ENCODE measurements around the gene NOBOX. TPM values are rescaled to one million over a fixed set of nuclear protein-coding genes. Genes with fewer than 3 reads are reported as not detected.

The NOBOX gene
- total RNA-seq, 1 donor from 2014 or later: not detected

- no peak for DNase-seq (ENCODE audit: low read depth)
- H3K27me3 ChIP-seq (ENCODE audit: control insufficient read depth, insufficient read depth, low read length): no peaks in the 10 kb centered on the region
- H3K4me3 ChIP-seq (ENCODE audit: low read depth, low read length): no peak overlapping the region
- TF ChIP-seq CTCF (IDR thresholded peaks at IDR 0.05; ENCODE audit: insufficient read depth, low read length, severe bottlenecking): no peak
- no peaks in the 10 kb centered on the region for H3K36me3 ChIP-seq (ENCODE audit: control insufficient read depth, insufficient read depth, low read length)
- FAIRE-seq: no peak
These were observed 2.0 kb downstream of the NOBOX start for GRCh38 chr7:144401490-144401889.

DNA sequence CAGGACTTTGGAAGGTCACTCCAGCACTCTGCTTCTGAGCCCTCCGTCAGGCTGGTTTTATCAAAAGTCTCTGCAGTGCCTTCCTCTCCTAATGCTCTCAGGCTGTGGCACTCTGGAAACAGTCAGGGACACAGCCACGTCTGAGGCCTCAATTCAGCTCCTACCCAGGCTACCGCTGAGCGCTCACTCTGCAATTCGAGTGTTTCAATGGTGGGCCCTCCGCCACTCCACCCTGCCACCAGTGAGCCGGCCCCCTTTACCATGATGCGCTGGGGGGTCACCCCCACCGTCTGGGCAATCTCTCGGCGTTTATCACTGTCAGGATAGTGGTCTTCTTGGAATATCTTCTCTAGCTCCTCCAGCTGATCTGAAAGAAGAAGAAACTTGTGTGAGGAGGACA is 3.5 kb downstream of the NOBOX start:
- FAIRE-seq (no peak), DNase-seq (ENCODE audit: low read depth) (no peak)
- TF ChIP-seq CTCF (IDR thresholded peaks at IDR 0.05; ENCODE audit: insufficient read depth, low read length, severe bottlenecking): no peak
- H3K27me3 ChIP-seq (ENCODE audit: control insufficient read depth, insufficient read depth, low read length): no peaks in the 10 kb centered on the region
- no peak overlapping the region for H3K4me3 ChIP-seq (ENCODE audit: low read depth, low read length)
- no peaks in the 10 kb centered on the region for H3K36me3 ChIP-seq (ENCODE audit: control insufficient read depth, insufficient read depth, low read length)

GRCh38 chr7:144398911-144399310 is 4.6 kb downstream of the NOBOX start:
- FAIRE-seq (no peak), DNase-seq (ENCODE audit: low read depth) (no peak)
- no peaks in the 10 kb centered on the region for H3K36me3 ChIP-seq (ENCODE audit: control insufficient read depth, insufficient read depth, low read length)
- TF ChIP-seq CTCF (IDR thresholded peaks at IDR 0.05; ENCODE audit: insufficient read depth, low read length, severe bottlenecking): no peak
- H3K27me3 ChIP-seq (ENCODE audit: control insufficient read depth, insufficient read depth, low read length): no peaks in the 10 kb centered on the region
- H3K4me3 ChIP-seq (ENCODE audit: low read depth, low read length): no peak overlapping the region

DNA sequence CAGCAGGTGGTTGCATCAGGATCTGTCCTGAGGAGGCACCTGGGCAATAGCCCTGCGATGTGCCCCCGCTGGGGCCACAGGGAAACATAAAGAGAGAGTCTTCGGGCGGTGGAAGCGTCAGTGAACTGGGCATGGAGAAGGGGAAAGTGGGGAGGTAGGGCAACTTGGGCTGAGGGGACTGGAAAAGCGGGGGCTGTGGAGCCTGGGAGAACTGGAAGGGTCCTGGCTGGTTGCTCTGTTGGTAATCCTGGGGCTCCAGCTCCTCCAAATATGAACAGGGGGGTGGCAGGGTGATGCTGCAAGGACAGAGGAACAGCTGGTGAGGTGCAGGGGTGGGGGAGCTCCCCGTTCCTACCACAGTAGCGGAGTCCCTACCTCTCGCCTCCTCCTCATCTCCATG is 5.2 kb downstream of the NOBOX start:
- Histone ChIP-seq H3K27me3 (ENCODE audit: control insufficient read depth, insufficient read depth, low read length) (no peaks in the 10 kb centered on the region), H3K4me3 (ENCODE audit: low read depth, low read length) (no peak overlapping the region), H3K36me3 (ENCODE audit: control insufficient read depth, insufficient read depth, low read length) (no peaks in the 10 kb centered on the region)
- DNase-seq (ENCODE audit: low read depth): no peak
- TF ChIP-seq CTCF (IDR thresholded peaks at IDR 0.05; ENCODE audit: insufficient read depth, low read length, severe bottlenecking): no peak
- no peak for FAIRE-seq

DNA sequence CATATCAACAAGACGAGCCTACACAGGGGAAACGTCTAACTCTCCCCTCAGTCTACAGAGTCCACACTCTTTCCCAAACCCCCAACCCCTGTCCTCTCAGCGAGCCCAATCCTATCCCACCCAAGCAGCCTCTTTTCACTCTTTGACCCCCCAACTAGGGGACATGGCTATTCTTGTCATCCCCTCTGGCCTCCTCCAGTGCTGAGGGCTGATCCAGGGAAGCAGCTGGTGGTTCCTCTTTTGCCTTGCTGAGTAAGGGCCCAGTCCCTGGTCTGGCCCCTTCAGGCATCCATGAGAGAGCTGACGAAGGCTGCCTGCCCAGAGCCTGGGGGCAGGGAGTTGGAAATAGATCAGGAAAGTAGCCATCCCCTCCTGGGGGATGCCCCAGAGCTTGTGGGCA is 6.4 kb downstream of the NOBOX start:
- DNase-seq (ENCODE audit: low read depth): no peak
- Histone ChIP-seq H3K27me3 (ENCODE audit: control insufficient read depth, insufficient read depth, low read length) (no peaks in the 10 kb centered on the region), H3K36me3 (ENCODE audit: control insufficient read depth, insufficient read depth, low read length) (no peaks in the 10 kb centered on the region), H3K4me3 (ENCODE audit: low read depth, low read length) (no peak overlapping the region)
- FAIRE-seq: no peak
- TF ChIP-seq CTCF (IDR thresholded peaks at IDR 0.05; ENCODE audit: insufficient read depth, low read length, severe bottlenecking): no peak

DNA sequence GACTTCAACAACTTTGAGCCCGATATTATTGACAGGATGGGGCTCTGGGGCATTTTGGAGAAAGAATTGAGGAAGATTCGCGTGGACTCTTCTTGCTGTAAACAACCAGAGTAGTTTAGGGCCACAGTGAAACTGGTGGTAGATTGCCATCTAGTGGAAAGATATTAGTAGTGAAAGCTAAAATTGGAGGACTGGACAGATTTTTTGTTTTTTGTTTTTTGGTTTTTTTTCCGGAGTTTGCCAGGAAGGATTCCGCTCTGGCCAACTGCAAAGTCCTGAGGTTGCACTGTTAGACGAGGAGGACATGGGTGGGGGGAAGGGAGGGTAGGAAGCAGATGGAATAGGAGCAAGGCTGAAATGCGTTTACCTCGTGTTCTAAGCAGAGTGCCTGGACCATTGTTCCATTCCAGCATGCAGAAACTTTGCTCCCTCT is 11.7 kb downstream of the NOBOX start:
- FAIRE-seq: no peak
- TF ChIP-seq CTCF (IDR thresholded peaks at IDR 0.05; ENCODE audit: insufficient read depth, low read length, severe bottlenecking): peak; percentile 58
- DNase-seq (ENCODE audit: low read depth): peak; percentile 56
- Histone ChIP-seq H3K4me3 (ENCODE audit: low read depth, low read length) (no peak overlapping the region), H3K36me3 (ENCODE audit: control insufficient read depth, insufficient read depth, low read length) (no peaks in the 10 kb centered on the region), H3K27me3 (ENCODE audit: control insufficient read depth, insufficient read depth, low read length) (no peaks in the 10 kb centered on the region)
